NCI-H1436 (cell line): ENCODE results near the gene STK24.

ENCODE experiments used
- DNase-seq: peaks from one replicate; lab custom pipeline; 2025; lab: John Stamatoyannopoulos, UW

The STK24 gene

DNA sequence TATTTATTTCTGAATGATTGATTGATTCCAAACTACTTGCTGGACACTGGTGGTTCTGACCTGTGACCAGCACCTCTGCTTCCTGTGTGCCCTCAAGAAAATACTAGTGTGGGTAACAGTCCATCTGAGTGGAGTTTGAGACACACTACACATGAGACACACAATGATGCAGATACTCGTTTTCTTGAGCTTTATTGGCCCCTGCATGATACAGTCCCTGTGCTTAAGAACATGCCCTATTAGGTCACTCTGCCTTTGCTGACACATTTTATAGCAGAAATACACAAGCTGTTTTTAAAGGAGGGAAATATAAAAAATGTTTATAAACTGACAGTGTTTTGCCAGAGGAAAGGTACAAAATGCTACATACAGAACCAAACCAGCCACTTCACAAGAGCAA lies 126.9 kb downstream of the STK24 start:
- no peak for DNase-seq

DNA sequence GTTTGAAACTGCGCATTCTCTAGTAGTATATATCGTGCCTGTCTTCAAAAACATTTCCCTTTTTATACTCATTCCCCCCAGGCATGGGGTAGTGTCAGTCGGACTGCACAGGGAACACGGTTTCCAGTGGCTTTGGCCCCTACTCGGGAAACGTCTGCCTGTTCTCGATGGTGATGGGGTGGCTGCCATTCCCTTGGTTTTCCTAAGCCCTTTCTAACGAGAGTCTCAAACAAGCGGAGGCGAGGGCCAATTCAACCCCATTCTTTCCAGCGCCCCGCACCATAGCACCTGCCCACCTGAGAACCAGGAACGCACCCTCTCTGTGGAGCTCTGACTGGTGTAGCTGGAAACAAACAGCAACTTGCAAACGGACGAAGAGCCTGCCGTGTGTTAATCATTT lies 127.6 kb downstream of the STK24 start:
- no peak for DNase-seq

DNA sequence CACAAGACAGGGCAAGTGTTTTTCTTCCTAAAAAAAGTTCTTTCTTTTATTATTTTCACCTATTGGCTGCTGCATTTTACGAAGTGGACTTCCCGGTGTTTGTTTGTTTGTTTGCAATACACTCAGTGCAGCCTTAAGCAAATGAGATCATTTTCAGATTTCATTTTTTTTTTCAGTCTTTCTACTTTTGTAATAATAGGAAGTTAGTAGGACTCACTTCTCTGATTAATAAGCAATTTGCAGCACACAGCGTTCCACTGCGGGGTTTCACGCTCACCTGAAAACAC lies 128.3 kb downstream of the STK24 start:
- DNase-seq: no peak

DNA sequence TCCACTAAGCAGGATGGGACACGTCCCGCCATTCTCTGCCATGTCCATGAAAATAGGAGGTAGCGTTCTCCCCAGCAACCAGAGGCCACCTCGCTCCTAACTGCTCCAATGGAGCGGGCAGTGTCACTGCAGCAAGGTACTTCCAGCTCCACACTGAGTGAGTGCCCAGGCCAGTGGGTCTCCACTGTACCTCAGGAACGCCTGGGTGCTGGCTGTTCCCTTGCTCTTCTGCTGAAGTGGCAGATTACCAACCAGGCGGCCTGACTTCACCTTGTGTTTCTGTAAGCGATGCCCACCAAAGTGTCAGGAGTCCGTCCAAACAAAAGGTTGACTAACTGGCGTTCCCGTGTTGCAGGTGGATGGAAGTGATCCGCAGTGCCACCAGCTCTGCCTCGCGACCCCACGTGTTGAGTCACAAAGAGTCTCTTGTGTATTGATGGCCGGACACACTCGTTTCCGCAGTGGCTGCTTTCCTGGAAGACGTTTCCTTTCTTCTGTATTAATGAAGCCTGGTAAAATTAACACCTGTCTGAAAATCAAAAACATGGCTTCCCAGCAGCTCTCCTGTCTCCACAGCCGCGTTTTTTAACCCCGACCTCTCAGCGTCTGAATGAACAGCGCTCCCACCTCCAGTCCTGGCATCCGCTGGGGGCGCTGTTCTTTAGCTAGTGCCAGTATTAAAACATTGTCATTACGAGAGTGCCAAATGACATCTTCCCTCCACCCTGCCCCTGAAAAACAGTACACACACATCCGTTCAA lies 128.8 kb downstream of the STK24 start:
- no peak for DNase-seq

- no peak for DNase-seq
These were observed 129.8 kb downstream of the STK24 start for GRCh38 chr13:98447130-98447529.

DNA sequence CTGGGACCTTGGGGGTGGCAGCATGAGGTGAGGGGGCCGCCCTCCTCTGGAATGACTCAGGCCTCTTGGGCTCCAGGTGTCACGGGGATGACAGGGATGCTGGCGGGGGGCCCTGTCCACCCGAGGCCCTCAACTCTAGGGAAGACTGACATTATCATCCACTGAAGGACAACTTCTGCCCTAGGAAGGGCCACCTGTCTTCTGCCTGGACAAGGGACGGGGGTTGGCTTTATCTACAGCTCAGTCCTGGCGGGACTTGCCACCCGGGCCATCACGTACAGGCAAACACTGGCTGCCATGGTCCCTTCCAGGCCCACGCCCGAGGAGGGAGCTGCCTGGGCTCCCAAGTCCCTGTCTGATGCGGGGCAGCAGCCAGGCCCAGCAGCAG lies 130.7 kb downstream of the STK24 start:
- no peak for DNase-seq

- peak; percentile 49 for DNase-seq
These were observed 131.3 kb downstream of the STK24 start for GRCh38 chr13:98445340-98446233.

DNA sequence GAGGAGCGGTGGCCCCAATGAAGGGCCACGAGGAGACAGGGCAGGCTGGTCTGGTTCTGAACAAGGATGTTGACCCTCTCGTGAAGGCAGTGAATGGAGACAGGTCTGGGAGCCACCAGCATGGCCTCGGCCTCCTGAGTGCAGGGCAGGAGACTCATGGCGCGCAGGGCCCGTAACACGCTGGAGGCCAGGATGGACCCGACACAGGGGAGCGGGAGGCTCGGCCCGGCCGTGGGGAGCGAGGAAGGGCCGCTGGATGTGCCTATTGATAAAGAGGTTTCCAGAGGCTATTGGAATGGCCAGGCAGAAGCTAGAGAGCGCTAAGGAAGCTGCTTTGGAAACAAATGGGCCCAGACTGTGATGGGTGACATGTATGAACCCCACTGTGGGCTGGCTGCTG lies 132.5 kb downstream of the STK24 start:
- no peak for DNase-seq

GRCh38 chr13:98443800-98444325 lies 133.0 kb downstream of the STK24 start:
- no peak for DNase-seq

DNA sequence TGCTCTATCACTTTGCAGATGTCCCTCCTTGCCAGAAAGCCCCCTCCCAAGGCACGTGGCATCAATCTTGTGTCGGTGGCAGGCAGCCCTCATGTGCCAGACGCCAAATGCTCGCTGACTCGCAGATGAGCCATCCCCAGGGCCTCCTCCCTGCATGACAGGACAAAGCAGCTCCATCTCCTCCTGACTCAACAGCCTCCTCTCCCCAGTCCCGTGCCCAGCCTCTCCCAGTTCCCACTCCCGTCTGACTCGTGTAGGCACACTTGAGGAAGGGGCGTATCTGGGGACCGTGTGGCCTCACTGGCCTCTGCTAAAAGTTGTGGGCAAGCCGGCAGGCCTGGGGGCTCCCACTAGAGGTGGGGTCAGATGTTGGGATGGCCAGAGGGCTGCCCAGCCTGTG lies 133.6 kb downstream of the STK24 start:
- no peak for DNase-seq

DNA sequence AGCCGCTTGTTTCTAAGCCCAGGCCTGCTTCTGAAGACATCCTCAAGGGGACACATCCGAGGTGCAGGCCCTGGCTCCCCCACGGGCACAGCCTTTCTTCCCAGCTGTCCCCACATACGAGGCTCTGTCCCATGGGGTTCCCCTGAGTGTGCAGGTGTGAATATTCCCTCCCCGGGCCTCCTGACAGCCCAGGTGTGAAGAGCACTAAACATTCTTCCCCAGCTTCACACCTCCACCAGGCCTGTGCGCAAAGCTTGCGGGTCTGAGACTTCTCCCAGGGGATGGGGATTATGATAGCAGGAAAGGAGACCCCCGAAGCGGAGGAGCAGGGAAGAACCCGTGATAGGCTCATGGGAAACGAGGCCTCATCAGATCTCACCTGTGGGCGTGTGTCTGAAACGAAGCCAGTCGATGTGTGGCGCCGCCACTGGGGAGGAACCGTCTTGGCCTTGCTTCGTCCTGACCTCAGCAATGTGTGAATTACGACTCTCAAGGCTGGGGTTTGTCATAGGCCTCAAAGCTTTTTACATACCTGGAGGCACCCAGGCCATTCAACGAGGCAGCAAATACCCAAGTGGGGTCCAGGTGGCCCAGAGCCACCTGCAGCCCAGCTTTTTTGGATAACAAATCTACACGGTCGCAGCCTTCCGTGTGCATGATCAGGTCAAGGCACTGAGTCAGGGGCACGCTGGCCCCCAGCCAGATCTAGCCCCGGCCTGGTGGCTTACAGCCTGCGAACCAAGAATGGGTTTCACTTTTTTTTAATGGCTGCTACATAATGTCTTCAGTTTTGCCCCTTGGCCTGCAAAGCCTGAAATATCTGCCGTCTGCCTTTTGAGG lies 134.3 kb downstream of the STK24 start:
- no peak for DNase-seq

DNA sequence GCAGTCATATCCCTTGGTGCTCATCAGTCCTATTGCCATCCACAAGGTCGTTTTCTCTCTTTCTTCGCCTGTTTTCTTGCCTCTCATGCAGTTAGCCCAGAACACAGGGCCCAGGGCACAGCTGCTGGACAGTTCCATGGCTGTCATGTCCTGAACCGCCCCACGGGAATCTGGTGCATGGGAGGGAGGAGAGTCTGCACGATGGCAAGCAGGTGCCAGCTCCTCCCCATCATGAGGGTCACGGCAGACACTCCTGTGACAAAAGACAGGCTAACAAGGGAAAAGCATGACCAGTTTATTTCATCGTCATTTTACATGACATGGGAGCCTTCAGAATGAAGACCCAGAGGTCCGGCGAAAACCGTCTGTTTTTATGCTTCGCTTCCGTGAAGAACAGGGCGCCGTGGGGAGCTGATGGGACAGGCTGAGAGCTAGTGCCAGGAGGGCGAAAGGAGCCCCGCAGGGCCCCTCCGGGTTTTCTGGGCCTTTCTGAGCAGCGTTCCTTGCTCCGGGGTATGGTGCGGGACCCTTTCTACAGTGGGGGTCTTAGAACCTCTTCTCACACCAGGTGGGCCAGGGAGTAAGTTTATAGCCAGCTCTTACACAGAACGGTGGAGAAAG lies 135.7 kb downstream of the STK24 start:
- DNase-seq: no peak

DNA sequence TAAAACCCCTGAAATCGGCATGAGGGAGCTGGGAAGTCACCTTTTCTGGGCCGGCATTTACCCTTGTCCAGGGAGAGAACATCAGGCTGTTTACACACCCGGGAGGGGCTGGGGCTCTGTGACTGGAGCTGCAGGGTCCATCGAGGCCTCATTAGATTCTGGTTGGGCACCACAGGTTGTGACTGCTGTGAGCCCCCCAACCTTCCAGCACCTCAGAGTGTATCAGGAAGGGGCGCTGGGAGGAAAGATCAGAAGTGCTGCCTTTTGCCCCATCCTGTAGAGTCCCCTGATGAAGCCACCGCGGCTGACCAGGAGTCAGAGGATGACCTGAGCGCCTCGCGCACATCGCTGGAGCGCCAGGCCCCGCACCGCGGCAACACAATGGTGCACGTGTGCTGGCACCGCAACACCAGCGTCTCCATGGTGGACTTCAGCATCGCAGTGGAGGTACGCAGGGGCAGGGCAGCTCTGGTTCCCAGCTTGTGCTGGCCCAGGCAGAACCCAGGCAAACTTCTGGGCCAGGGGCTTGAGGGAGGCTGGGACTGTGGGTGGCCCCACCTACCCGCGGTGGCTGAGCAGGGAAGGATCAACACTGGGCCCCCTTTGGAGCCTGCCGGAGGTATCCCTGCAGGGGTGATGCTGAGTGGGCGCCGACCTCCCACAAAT lies 136.4 kb downstream of the STK24 start:
- DNase-seq: no peak

GRCh38 chr13:98439896-98440295 lies 137.0 kb downstream of the STK24 start:
- DNase-seq: no peak

DNA sequence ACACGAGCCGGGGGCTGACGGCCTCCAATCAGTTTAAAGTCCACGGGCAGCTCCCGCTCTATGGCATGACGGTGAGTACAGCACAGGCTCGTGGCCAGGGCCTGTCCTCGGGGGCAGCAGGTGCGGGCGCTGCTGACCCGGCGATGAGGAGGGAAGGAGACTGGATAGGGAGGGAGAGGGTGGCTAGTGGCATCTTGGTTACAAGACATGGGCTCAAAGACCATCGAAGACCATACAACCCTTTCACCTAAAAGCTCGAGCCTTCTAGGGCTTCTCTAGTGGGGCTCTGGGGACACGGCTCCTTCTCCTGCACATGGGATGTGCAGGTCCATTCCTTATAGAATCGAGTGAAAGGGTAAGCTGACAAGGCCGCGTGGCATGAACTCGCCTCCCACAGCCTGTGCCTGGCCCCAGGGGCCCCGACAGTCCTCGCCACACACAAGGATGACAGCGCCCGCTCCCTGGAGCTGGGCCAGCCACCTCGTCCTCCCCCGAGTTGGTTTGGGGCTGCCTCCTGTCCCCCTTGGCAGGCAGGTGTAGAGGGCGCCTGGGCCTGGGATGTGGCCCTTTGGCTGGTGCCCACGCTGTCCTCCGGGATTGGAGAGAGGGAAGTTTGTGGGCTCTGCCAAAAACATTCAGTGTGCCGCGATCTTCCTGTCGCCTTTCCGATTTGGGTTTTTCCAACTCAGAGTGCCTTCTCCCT lies 137.6 kb downstream of the STK24 start:
- DNase-seq: no peak

GRCh38 chr13:98438246-98439125 lies 138.4 kb downstream of the STK24 start:
- DNase-seq: no peak

- DNase-seq: no peak
These were observed 140.5 kb downstream of the STK24 start for GRCh38 chr13:98436233-98436910.

GRCh38 chr13:98435376-98435775 lies 141.5 kb downstream of the STK24 start:
- DNase-seq: no peak

GRCh38 chr13:98434060-98434459 lies 142.8 kb downstream of the STK24 start:
- DNase-seq: no peak
